GM19468 (cell line): Measurements from ENCODE around the gene NPY4R2.
"Not testable (repeated sequence)": the region's sequence is repeated elsewhere in the genome, so short reads cannot be mapped to it uniquely, and the experiment has no call there.

Experiments used
- ATAC-seq: cut with Tn5 transposase; IDR thresholded peaks from one replicate; pipeline ENCODE4 v1.9.1; 2021; ENCODE audit warnings: mild to moderate bottlenecking, moderate library complexity, moderate number of reproducible peaks; ENCODE audit not compliant: unreplicated experiment; ENCODE audit errors: extremely low read depth

The NPY4R2 gene, protein sequence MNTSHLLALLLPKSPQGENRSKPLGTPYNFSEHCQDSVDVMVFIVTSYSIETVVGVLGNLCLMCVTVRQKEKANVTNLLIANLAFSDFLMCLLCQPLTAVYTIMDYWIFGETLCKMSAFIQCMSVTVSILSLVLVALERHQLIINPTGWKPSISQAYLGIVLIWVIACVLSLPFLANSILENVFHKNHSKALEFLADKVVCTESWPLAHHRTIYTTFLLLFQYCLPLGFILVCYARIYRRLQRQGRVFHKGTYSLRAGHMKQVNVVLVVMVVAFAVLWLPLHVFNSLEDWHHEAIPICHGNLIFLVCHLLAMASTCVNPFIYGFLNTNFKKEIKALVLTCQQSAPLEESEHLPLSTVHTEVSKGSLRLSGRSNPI

DNA sequence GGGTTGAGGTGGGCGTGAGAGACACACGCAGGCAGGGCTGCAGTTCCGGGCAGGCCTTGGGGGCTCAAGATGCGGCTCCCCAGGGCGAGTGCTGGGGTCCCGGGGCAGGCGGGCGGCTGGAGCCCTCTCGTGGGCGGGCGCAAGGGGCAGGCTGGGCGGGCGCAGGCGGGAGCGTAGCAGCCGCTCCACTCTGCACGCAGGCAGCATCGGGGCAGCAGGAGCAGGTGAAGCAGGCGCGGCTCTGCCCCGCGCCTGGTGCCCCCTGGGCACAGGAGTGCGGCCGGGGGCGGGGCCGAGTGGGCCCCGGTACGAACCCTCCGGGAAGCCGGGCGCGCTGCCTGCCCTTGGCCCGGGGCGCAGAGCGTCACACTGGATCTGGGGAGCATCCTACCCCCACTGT lies at the start of gene NPY4R2:
NPY4R2 (plus strand) TSS at position 188 of the 400 bp plus-strand sequence. CDS start 3,326 bp downstream, outside the sequence.
- ATAC-seq, result not testable (repeated sequence)

DNA sequence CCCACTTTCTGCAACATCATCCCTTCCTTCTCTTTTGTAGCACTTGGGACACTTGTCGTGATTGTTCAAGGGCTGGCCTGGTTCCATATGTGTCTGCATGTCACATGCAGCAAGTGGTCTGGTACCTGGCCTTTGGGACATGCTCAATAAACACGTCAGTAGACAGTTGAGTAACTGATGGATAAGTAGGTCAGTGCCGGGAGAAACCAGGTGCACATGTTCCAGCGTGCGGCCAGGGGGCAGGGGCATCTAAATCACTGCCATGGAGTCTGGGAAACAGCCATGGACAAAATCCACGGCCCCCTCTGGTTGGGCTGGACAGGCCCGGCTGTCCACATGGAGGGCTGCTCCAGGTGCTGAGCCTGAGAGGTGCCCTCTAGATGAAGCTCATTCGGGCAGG lies 47.6 kb upstream of the NPY4R2 start:
- ATAC-seq, result not testable (repeated sequence)

DNA sequence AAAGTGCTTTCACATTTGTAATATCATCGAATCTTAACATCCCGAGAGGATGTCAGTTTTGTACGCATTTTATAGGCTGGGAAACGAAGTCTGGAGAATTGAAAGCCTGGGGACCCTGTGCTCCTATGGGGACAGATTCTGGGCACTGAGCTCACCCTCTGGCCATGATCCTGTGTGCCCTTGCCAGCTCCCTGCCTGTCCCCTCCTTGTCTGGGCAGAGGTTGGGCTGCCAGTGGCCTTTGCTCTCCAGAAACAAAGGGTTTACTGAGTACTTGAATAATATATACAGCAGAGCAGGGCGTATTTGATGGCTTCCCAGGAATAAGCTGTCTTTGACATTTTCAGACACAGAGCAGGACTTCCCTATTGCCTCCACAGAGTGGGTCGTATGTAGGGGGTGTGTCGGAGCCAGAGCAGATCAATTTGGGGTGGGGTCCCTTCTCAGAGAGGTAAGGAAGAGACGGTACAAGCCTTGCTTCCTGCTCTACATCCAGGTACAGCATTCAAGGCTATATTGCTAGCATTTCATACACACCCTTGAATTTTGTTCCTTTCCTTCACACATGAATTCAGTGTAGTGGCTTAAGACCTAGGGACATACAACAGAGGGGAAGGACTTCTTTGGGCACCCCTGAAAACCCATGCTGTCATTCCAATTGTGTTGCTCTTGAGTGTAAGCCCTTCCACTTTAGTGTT lies 46.8 kb upstream of the NPY4R2 start:
- not testable (repeated sequence) for ATAC-seq

DNA sequence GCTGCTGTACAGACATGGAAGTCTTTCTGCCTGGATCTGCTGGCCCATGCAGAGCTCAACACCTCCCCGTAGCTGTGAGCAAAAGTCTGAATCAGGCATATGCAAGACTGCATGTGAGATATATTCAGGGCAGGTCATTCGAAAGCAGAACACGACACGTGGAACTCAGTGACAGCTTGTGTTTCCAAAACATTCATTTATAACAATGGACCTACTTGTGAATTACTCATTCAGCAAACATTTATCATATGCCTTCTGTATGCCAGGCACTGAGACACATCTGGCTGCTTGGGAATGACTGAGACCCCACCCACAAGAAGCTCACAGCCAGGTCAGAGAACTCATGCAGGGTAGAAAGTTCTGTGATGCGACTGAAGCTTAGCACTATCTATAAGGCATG lies 46.2 kb upstream of the NPY4R2 start:
- ATAC-seq, result not testable (repeated sequence)

DNA sequence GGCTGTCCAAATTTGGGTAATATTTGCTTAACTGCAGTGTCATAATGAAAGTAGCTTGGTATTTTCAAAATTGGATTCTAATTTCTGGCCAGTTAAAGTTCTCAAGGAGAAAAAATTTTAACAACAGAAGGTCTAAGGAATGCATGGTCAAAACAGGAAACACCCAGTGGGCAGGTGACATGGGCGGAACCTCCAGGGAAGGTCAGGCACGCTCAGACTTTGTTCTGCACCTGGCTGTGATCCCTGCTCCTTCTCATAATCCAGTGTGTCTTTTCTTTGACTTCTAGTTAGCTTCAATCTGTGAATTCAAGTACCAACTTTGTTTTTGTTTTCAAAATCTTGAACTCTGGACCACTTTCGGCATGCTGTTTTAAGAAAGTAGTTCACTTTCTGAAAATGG lies 34.2 kb upstream of the NPY4R2 start:
- not testable (repeated sequence) for ATAC-seq

DNA sequence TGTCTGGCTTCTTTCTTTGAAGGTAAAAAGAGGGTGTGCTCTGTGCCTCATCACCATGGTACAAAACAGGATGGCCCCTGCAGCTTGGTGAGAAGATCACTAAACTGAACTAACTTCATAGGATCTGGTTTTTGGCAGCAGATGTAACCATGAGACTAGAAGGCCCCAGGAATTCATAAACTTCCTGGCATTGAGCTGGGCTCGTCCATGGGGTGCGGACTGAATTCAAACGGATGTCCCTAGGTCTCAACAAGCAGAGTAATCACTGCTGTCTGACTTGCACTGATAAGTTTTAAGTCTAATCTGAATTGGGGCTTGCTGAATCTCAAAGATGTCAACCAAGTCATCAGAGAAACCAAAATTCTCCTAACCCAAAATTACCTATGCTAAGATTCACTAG lies 33.5 kb upstream of the NPY4R2 start:
- ATAC-seq, result not testable (repeated sequence)

DNA sequence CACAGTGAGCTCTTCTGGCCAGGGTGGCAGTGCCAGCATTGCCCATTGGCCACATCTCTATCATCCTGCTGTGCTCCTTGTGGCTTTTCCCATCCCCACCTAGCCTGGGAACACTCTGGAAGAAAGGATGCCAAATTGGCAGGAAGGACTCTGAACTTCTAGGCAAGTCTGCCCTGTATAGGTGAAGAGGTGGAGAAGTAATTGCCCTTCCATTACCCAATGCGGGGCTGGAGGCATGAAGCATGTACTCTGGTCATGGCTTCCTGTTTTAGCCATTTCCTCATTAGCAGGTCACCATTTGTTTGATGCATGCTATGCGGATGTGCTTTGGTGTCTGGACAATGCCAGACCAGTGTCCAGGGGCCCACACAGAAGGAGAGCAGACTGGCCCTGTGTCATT lies 32.1 kb upstream of the NPY4R2 start:
- ATAC-seq, result not testable (repeated sequence)

DNA sequence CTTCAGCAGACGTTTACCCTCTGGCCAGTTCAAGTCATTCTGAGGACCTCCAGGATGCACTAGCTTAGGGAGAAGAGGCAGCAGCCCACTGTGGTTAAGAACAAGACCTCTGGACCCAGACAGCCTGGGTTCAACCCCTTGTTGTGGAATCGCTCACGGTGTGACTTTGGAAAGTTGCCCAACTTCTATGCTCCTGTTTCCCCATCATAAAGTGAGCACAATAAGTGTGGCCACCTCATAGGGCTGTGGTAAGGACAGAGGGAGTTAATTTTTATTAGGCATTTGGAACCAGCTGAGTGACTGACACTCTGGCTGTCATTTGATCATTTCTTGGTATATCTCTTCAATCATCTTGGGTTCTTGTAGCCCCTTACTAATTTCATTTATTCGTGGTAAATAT lies 31.6 kb upstream of the NPY4R2 start:
- not testable (repeated sequence) for ATAC-seq

DNA sequence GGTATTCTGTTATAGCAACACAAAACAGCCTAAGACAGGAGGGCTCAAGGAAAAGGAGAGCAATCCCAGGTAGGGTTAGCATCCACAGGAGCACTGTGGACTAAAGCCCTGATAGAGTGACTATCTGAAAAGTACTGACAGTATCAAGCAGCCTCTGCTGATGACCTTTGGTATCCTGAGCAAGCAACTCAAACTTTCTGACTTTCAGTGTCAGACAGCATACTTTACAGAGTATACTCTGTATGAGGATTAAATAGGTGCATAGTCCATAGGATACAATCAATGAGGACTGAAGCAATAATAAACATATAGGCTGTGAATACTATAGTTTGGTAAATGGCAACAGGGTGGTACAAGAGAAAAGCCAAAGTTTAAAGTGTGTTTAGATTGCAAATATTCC lies 27.7 kb upstream of the NPY4R2 start:
- ATAC-seq, result not testable (repeated sequence)

DNA sequence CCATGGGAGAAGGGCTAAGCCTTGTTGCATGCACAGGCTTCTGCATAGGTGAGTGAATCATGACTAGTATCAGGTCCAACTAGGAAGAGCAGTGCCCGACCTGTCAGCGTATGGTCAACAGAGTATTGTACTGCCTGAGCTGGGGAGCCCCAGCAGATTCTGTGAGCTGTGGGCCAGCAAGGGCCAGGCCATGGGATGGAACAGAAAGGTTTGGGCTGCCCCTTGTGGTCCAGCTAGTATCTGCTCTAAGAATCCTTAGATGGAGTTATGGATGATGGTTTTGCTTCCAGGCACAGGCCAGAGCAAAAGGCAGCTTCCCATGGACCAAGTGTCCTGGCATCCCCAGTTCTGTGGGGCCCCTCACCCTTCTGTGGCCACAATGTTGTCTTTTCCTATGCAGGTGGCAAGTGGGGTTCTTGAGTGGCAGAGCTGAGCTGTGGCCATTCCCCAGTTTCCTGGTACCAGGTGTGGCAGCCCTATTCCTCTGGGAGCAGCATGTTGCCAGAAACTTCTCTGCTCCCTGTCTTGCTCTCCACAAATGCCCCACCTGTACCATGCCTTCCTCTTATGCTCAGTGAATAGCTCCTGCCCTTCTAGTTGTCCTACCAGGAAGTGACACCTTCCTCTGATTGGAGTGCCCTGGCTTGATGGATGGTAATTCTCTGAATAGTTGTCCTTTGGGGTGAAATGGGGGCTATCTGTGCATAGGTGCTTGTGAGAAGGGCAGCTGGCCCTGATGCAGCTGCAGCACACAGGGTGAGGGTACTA lies 25.8 kb upstream of the NPY4R2 start:
- ATAC-seq, result not testable (repeated sequence)

DNA sequence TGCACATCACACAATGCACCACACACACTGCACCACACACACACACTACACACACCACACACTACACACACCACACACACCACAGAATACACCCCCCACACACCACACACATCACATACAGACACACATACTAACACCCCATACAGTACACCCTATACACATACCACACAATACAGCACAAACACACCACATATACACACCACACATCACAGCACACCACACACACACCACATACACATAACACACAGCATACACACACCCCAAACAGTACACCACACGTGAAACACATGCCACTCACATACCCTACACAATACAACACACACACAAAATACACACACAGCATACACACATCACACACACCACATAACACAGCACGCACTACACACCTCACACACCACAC lies 23.9 kb upstream of the NPY4R2 start:
- ATAC-seq, result not testable (repeated sequence)

DNA sequence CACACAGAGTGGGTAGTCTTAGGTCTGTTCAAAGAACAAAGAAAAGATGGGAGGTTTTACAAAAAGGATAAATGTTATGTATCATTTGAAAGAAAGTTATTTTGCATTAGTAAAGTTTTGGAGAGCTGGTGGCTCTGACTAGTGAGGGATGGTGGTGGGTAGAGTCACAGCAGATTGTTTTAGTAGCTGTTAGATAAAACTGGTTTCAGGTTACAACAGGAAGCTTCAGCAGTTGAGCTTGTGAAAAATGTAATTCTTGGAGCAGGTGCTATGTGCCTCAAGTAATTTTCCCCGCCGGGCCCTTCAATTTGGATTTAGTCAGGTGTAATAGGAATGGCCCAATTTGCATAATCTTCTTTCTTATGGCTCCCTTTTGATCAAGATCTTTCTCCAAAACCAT lies 20.6 kb upstream of the NPY4R2 start:
- not testable (repeated sequence) for ATAC-seq

DNA sequence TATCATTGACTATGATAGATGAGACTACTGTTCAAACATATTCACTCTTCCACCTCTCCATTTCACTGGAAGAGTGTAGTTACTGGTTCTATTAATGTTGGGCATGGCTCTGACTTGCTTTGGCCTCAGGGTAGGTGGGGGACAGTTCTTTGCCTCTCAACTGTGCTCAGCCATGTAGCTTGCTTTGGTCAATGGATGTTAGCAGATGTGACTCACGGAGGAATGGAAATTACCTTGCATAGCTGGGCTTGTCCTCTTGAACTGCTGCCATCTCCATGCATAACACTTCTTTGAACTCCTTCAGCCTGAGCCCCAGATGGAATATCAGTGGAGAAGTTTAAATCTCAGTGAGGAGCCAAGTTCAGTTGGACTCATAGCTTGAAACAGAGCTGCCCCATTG lies 9.1 kb upstream of the NPY4R2 start:
- not testable (repeated sequence) for ATAC-seq

DNA sequence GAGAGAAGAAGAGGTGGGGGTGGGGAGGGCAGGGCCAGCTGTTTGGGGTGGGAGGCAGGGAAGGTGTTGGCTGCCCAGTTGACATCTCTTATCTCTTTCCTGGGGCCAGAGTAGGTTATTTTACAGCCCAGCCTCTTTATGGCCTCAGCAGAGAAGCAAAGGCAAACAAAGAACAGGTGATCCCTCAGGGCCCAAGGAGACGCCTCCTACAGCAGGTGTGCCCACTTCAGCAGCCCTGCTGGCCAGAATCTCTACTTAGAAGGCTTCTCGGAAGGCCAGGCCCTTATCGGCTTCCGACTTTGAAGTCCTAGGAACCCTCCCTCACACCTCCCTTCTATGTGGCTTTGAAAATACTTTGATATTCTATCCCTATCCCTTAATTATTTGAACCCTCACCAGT lies 8.0 kb upstream of the NPY4R2 start:
- not testable (repeated sequence) for ATAC-seq

DNA sequence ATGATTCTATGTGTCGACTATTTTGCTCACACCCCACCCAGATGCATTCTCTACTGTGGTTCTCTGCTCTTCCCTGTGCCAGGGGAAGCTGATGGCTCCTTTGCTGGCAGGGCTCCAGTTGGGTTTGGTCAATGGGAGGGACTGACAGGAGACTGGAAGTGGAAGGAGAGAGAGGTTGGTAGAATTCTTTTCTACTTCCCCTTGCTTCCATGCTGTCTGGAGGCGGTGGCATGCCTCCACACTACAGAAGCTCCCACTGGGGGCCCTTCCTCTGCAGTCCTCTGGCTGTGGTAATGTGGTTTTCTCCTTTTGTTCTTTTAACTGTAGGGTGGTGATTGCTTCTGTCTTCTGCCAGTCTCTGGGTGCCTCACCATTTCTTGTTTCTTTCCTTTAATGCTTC lies 4.4 kb upstream of the NPY4R2 start:
- ATAC-seq, result not testable (repeated sequence)

DNA sequence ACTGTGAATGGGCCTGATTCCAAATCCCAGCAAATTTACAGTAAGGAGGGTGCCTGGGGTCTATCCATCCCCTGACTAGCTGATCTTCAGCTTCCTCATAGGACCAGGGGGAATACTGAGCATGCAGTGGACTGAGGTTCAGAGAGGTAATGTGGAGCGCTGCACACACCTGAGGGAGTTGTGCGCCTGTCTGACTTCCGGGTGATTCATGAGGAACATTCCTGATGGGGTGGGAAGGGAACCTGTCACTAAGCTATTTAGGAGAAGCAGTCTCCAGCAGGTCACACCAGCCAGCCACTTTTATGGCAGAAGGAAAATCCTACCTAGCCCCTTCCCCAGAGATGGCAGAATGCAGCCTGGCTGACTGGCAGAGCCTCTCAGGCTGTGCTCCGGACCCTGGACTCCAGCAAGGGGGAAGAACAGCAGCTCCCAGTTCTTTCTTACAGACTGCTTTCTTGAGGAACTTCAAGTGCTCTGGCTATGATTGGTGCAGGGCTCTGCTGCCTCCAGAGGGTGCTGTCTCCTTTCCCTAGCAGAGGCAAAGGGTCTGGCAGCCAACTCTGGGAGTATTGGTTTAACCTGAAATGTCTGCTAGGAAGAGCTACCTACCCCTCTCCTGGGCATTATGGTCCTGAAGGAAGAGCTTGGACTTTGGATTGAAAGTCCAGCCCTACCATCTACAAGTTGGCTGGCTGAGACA lies 2.5 kb upstream of the NPY4R2 start:
- ATAC-seq, result not testable (repeated sequence)

DNA sequence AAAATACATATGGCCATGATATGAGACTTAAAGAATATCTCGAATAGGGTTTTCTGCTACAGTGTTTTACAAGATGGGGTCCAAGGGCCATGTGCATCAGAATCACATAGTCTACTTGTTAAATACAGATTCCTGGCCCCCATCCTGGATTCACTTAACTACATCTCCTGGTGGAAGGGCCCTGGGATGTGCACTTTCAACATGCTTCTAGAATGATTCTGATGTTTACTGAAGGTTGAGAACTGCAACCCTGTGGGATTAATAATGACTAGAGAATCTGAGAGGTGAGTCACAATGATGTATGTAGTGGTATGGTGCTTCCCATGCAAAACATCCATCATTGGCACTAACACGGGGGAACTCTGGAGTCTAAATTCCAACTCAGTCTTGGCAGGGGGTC lies 2.1 kb downstream of the NPY4R2 start:
- not testable (repeated sequence) for ATAC-seq

DNA sequence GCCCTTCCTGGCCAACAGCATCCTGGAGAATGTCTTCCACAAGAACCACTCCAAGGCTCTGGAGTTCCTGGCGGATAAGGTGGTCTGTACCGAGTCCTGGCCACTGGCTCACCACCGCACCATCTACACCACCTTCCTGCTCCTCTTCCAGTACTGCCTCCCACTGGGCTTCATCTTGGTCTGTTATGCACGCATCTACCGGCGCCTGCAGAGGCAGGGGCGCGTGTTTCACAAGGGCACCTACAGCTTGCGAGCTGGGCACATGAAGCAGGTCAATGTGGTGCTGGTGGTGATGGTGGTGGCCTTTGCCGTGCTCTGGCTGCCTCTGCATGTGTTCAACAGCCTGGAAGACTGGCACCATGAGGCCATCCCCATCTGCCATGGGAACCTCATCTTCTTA lies 4.0 kb downstream of the NPY4R2 start:
- ATAC-seq, result not testable (repeated sequence)

DNA sequence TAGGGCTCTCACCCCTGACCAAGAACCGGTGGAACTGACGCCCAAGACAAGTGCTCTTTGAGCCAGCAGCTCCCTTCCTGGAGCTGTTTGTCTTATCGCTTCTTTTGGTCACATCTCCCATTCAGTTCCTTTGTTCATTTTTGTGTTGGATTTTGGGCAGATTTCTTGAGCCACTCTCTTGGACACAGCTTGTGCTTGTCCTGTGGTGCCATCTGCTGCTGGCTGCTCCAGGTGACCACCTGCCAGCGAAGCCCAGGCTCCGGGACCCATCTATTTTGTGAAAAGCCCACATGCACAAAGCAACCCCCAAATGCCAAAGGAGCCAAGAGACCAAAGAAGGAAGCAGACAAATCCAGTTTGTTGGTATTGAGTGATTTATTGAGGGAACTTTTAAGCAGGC lies 6.2 kb downstream of the NPY4R2 start:
- not testable (repeated sequence) for ATAC-seq
